ENCODE results near the gene HDAC9.
"Not testable (repeated sequence)": the region's sequence is repeated elsewhere in the genome, so short reads cannot be mapped to it uniquely, and the experiment has no call there.

HDAC9 gene

GRCh38 chr7:18667466-18667865, 171.9 kb downstream of the HDAC9 start:
- no peak for DNase-seq

DNA sequence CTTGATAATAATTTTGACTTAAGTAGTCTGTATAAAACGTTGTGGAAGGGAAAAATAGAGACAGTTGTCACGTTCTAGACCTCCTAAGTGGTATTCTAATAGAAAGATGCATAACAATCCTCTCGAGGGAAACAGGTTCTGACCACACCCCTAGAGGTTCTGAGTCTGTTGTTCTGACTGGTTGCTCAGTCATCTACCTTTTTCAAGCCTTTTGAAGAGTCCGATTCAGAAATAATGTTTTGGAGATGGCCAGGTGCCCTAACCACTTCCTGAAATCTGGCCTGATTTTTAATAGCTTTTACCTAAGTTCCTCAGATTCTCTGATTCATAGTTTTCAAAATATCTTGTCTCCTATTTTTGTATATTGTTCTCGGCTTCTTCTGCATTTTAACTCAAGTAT, 175.6 kb downstream of the HDAC9 start:
- DNase-seq = no peak

- no peak for DNase-seq
Measured at GRCh38 chr7:18675579-18675978, 180.0 kb downstream of the HDAC9 start.

DNA sequence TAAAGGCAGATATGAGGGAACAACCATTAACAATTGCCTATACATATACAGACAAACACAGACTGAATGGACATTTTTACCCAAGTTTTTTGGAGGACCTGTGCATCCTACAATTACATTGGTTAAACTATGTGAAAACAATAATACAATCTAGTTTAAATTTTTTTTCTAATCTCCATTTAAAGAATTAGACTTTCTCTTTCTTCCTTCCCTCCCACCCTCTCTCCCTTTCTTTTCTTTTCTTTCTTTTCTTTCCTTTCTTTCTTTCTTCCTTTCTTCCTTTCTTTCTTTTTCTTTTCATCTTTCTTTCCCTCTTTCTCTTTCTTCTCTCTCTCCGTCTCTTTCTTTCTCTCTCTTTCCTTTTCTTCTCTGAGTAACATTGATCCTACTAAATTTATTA, 183.7 kb downstream of the HDAC9 start:
- no peak for DNase-seq

DNA sequence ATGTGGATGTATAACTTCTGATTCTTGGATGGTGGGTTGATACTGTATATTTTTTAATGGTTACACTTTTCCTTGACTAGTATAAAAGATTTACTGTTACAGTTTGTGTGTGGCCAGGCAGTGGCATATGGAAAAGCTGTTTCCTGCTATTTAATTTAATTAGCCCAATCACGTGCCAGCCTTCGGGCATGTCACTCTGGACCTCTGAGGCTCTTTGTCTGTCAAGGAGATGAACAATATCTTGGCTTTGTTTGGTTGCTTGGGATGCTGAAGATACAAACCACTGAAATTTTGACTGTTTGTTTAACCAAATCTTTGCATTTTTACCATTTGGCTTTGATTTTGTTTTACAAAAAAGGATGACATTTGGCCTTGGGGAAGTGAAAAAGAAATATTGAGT, 185.0 kb downstream of the HDAC9 start:
- no peak for DNase-seq

DNA sequence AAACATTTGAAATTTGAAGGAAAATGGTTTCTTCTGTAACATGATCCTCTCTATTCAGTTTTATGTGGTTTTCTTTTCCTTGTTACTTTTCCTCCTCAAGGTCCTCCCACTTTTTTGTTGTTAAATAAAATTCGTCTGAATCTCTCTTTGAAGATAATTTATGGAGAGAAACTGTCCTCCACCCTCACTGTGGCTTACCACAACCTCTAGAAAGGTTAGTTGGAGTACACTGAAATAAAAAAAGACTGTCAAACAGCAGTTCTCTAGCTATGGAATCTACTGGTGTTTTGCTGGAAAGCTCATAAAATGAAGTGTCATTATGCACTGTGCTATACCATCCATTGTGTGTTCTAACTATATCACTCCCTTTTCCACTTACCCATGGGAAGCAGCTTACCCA, 189.4 kb downstream of the HDAC9 start:
- DNase-seq = no peak

DNA sequence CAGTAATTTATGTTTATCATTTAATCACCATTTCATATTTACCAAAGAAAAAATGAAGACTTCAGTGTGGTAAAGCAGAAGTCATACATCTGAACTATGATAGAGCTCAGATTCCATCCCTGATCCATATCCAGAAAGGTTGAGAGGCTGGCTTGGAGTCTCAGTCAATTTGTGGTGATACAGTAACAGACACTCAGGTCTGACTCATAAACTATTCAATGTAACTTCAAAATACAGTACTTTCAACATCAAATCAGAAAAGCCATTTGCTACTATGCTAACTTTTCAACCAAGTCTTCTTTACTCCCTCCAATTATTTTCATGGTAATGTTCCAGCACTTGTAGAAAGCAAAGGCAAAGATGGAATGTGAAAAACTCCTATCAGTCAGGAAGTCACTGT, 190.4 kb downstream of the HDAC9 start:
- no peak for DNase-seq

DNA sequence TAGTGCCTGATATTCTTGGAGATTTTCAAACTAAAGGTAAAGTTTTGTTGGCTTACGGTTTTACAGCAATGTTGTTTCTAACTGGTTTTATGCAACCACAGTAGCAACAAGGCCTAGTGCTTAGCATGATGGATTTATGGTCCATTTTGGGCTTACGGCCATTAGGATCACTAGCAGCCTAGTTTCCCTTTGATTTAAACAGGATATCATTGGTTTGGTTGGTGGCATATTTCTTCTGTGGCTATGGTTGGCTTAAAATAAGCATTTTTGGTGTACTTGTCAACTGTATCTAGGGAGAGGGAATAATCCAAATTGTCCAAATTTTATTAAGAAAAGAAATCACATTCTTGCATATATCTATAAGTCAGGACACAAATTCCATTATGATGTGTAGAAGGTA, 194.0 kb downstream of the HDAC9 start:
- no peak for DNase-seq

- DNase-seq = no peak
Measured at GRCh38 chr7:18693406-18693805, 197.9 kb downstream of the HDAC9 start.

DNA sequence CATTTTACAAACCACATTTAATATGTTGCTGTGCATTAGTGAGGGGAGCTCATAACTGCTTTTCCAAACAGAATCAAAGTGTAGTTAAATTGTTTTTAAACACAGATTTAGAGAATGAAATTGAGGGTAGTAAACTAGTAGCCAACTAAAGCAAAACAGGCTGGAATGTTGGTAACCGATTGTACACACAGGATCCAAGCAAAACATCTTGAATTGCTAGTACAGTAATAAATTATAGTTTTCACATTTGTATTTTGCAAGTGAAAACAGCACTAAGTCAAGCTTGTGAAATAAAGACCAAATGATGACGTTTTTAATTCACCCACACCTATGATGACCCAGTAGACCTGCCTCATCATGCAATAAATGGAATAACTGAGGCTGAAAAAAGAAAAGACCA, 198.3 kb downstream of the HDAC9 start:
- no peak for DNase-seq

- no peak for DNase-seq
Measured at GRCh38 chr7:18694484-18694883, 198.9 kb downstream of the HDAC9 start.

- DNase-seq = no peak
Measured at GRCh38 chr7:18694911-18695310, 199.4 kb downstream of the HDAC9 start.

DNA sequence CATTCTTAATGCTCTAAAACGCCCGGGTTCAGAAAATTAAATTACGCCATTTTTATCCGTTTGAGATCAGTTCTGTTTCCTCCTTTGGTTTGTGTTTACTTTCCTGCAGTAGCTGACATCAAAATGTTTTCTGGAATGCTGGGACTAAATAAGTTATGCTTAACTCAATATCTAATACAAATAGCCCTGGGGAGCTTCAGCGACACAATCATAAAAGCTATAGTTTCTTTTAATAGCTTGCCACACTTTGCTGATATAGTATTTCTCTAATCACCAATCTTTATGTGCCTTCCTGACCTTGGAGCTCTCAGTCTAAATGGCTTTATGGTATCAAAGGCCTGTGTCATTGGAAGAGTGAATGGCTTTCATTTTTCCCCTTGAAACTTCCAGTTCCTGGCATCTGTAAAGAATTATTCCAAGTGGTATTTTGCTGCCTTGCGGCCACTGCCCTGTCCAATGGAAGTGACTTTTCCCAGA, 202.7 kb downstream of the HDAC9 start:
- DNase-seq = no peak

GRCh38 chr7:18700147-18700546, 204.6 kb downstream of the HDAC9 start:
- DNase-seq = no peak

DNA sequence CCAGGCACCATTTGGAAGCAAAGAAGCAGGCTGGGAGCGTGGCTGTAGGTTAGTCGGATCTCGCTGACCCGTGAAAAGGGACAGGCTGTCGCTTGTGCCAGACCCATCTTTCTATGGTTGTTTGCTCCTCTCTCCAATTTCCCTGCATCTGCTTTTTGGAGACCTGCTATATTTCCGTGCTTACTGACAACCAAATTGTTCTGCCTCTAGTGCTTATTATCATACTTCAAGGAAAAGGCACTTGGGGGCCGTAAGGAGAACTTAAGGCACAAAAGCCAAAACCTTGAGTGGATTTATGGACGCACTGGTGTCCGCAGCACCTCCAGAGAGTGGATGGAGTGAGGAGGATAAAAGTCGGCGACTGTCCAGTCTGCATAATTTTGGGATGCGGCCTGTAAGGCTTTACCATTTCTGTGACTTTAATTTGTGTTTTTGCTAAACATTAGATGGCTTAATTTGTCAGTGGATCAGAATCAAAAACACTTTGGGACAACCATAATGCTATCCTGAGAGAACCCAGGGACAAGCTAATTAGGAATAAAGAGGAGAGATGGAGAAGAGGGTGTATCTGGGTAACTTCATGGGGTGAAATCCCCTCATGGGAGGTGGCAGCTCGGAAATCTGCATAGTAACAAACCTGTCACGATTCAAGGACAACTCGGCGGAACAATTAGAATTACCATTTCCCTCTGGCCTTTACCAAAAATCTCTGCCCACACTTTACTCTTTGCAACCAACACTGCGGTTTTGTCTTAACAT, 206.7 kb downstream of the HDAC9 start:
- DNase-seq = no peak

GRCh38 chr7:18703685-18704084, 208.1 kb downstream of the HDAC9 start:
- no peak for DNase-seq

GRCh38 chr7:18706670-18707069, 211.1 kb downstream of the HDAC9 start:
- no peak for DNase-seq

- DNase-seq = no peak
Measured at GRCh38 chr7:18708204-18708603, 212.7 kb downstream of the HDAC9 start.

DNA sequence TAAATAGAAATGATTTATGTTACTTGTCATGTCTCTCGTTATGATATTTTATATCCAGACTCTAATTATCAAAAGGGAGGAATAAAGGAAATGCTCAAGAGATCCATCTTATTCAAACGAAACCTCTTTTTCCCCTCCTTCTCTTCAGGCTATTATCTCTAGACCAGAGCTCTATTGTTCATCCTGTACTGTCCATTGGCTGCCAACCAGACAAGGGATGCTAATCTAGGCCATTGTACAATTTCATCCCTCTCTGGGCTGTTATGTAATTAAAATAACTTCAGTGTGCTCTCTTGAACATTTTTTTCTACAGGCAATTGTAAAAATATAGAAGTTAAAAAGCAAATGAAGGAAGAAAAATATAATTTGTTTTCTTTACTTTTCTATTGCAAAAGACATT, 220.4 kb downstream of the HDAC9 start:
- DNase-seq = no peak

DNA sequence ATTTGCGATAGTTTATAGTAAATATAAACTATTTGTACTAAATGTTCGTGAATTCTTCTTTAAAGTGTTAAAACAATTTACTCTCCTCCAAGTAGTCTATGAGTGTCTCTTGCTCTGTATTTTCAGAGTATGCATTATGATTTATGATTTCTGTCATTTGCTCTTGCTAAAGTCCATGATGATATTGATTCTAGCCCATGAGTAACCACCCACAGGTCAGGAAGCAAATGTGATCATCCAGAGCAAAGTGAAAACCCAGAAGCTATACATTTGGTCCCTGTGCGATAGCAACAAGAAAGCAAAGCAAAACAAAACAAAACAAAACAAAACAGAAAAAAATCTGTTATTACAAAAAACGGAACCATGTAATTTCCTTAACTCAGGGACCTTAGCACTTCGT, 225.9 kb downstream of the HDAC9 start:
- DNase-seq = no peak

DNA sequence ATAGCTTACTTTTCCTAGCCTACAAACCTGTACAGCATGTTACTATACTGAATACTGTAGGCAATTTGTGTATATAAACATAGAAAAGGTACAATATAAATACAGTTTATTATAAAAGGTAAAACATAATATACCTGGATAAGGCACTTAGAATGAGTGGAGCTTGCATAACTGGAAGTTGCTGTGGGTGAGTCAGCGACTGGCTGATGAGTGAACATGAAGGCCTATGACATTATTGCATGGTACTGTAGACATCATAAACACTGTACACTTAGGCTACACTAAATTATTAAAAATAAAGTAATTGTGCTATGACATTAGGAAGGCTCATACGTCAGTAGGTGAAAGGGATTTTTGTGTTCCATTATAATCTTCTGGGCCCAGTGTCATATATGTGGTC, 228.8 kb downstream of the HDAC9 start:
- no peak for DNase-seq

DNA sequence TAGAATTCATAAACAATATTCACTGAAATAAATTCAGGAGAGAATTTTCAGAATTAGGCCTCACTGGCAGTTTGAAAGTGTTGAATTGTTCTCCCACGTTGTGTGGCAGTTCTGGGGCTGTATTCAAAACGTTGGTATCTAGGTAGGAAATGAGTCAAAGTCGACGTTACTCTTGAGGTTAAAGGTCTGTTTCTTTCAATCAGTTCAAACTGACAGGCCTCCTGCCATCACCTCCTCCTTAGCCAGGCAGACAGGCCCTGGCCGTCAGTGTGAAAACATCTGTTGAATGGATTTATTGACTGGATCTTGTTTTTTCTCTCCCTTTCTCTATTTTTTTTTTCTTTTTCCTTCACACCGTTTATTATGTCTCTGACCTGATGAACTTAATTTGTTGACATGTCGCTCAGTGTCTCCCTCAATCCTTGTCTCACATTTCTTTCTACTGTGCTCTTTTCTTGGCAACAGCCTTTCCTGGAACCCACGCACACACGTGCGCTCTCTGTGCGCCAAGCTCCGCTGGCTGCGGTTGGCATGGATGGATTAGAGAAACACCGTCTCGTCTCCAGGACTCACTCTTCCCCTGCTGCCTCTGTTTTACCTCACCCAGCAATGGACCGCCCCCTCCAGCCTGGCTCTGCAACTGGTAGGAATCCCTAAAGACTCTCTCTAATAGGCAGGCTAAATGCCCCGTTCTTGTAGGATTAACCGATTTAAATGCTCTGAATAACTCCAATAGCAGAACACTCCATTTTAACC, 231.7 kb downstream of the HDAC9 start:
- no peak for DNase-seq

- not testable (repeated sequence) for DNase-seq
Measured at GRCh38 chr7:18736012-18736411, 240.5 kb downstream of the HDAC9 start.

DNA sequence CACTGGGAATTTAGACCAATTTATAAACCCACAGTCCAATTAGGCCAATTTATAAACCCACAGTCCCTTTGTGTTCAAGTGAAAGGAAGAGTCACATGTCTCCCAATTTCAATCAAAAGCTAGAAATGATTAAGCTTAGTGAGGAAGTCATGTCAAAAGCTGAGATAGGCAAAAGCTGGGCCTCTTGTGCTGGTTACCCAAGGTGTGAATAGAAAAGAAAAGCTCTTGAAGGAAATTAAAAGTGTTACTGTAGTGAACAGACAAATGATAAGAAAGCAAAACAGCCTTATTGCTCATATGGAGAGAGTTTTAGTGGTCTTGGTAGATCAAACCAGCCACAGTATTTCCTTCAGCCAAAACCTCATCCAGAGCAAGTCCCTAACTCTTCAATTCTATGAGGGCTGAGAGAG, 245.0 kb downstream of the HDAC9 start:
- no peak for DNase-seq

All from stimulated activated CD4-positive, alpha-beta T cell treated with anti-CD3 and anti-CD28 coated beads, Interleukin-2, amount 100 ng/mL, for 24 hours (primary cell).